Measurements from ENCODE around the gene CDC25C.

CDC25C gene

GRCh38 chr5:138240650-138241385 lies 90.8 kb downstream of the CDC25C start:
- no peak overlapping the region for H3K4me3 ChIP-seq (ENCODE audit: low read length)
- DNase-seq (ENCODE audit: low read depth), result no peak
- TF ChIP-seq CTCF (IDR thresholded peaks at IDR 0.05; ENCODE audit: insufficient read depth, low read depth, low read length, missing control alignments), result no peak

- no peak for TF ChIP-seq CTCF (IDR thresholded peaks at IDR 0.05; ENCODE audit: insufficient read depth, low read depth, low read length, missing control alignments)
- no peak for DNase-seq (ENCODE audit: low read depth)
- no peak overlapping the region for H3K4me3 ChIP-seq (ENCODE audit: low read length)
These were observed 93.6 kb downstream of the CDC25C start for GRCh38 chr5:138238034-138238433.

Measured in epithelial cell of esophagus (primary cell).